HG02610 (cell line): ENCODE measurements around the gene TFDP2.
"Not testable (repeated sequence)": the region's sequence is repeated elsewhere in the genome, so short reads cannot be mapped to it uniquely, and the experiment has no call there.

Source experiments
- ATAC-seq: cut with Tn5 transposase; IDR thresholded peaks from one replicate; pipeline ENCODE4 v1.9.1; 2021; ENCODE audit warnings: mild to moderate bottlenecking, moderate library complexity; ENCODE audit not compliant: unreplicated experiment

The TFDP2 gene

GRCh38 chr3:142127941-142128658 is 21.2 kb downstream of the TFDP2 start:
- no peak for ATAC-seq

- ATAC-seq = no peak
Measured at GRCh38 chr3:142124243-142124642, 25.1 kb downstream of the TFDP2 start.

- ATAC-seq = no peak
Measured at GRCh38 chr3:142120707-142121106, 28.6 kb downstream of the TFDP2 start.

GRCh38 chr3:142118911-142119310 is 30.4 kb downstream of the TFDP2 start:
- ATAC-seq = no peak

GRCh38 chr3:142117056-142117851 is 32.1 kb downstream of the TFDP2 start:
- ATAC-seq = no peak

- ATAC-seq = no peak
Measured at GRCh38 chr3:142115867-142116668, 33.3 kb downstream of the TFDP2 start.

GRCh38 chr3:142112601-142113000 is 36.7 kb downstream of the TFDP2 start:
- no peak for ATAC-seq

- no peak for ATAC-seq
Measured at GRCh38 chr3:142106548-142106947, 42.8 kb downstream of the TFDP2 start.

GRCh38 chr3:142105991-142106390 is 43.4 kb downstream of the TFDP2 start:
- ATAC-seq = no peak

GRCh38 chr3:142104763-142105162 is 44.6 kb downstream of the TFDP2 start:
- no peak for ATAC-seq

GRCh38 chr3:142098964-142099363 is 50.4 kb downstream of the TFDP2 start:
- no peak for ATAC-seq

- no peak for ATAC-seq
Measured at GRCh38 chr3:142097099-142097843, 52.1 kb downstream of the TFDP2 start.

GRCh38 chr3:142095841-142096240 is 53.5 kb downstream of the TFDP2 start:
- no peak for ATAC-seq

GRCh38 chr3:142088925-142089324 is 60.4 kb downstream of the TFDP2 start:
- not testable (repeated sequence) for ATAC-seq

GRCh38 chr3:142088522-142088921 is 60.8 kb downstream of the TFDP2 start:
- ATAC-seq = no peak

GRCh38 chr3:142087676-142088075 is 61.7 kb downstream of the TFDP2 start:
- no peak for ATAC-seq

GRCh38 chr3:142086581-142087090 is 62.7 kb downstream of the TFDP2 start:
- no peak for ATAC-seq

- no peak for ATAC-seq
Measured at GRCh38 chr3:142081178-142081577, 68.2 kb downstream of the TFDP2 start.

- no peak for ATAC-seq
Measured at GRCh38 chr3:142077859-142078500, 71.4 kb downstream of the TFDP2 start.
